ENCODE measurements around the gene SNRNP25.

- TF ChIP-seq EZH2 (IDR thresholded peaks at IDR 0.05; ENCODE audit: insufficient read depth, poor library complexity, severe bottlenecking) (no peak), EZH2phosphoT487 (IDR thresholded peaks at IDR 0.05; ENCODE audit: insufficient read depth, low read depth) (no peak)
Observed at GRCh38 chr16:83060-83603, 29.5 kb downstream of the SNRNP25 start.
